IMR-90 (cell line): ENCODE results near the gene ARHGEF39. TPM values are rescaled to one million over a fixed set of nuclear protein-coding genes. Genes with fewer than 3 reads are reported as not detected.

Experiments used
- ATAC-seq: fragments of 200-7000 bp; cut with Tn5 transposase; 2 replicates; pipeline ENCODE4 v1.9.1; 2020; ENCODE audit warnings: low read depth, mild to moderate bottlenecking, moderate library complexity
- BruUV-seq: library from RNA; stranded (reverse); fragments of 400-500 nt; replicated peaks from 2 replicates; lab custom pipeline; 2021; lab: Mats Ljungman, UMichigan
- CTCF ChIA-PET: fragments of 300-600 bp; formaldehyde crosslinking; extraction: SDS; loops from one replicate; lab custom pipeline; 2021; ENCODE audit warnings: antibody characterized with exemption; lab: Yijun Ruan, JAX
- POLR2A ChIA-PET: fragments of 300-600 bp; sonication (Branson Sonifier 250); formaldehyde crosslinking; loops from one replicate; lab custom pipeline; 2022; ENCODE audit warnings: antibody characterized with exemption; ENCODE audit not compliant: unreplicated experiment; lab: Charles Lee
- DNase-seq: peaks from one replicate; pipeline ENCODE4 v3.0.0; 2013
- H2AFZ ChIP-seq: replicated peaks from 2 replicates; pipeline ENCODE3; 2013; ENCODE audit warnings: low read length, mild to moderate bottlenecking; ENCODE audit not compliant: poor library complexity
- H2AK5ac ChIP-seq: 2 replicates; pipeline ENCODE4 v1.6.1; 2013; ENCODE audit warnings: low read depth, low read length, inconsistent platforms
- H2AK9ac ChIP-seq: replicated peaks from 2 replicates; pipeline ENCODE3; 2013; ENCODE audit warnings: mild to moderate bottlenecking, low read depth, low read length, moderate library complexity; ENCODE audit not compliant: poor library complexity
- H2BK120ac ChIP-seq: 2 replicates; pipeline ENCODE4 v1.6.1; 2013; ENCODE audit warnings: low read depth, low read length, inconsistent platforms
- H2BK15ac ChIP-seq: 3 replicates; pipeline ENCODE4 v1.6.1; 2013; ENCODE audit warnings: low read depth, low read length, inconsistent platforms
- H2BK20ac ChIP-seq: 2 replicates; pipeline ENCODE4 v1.6.1; 2013; ENCODE audit warnings: low read depth, mild to moderate bottlenecking, inconsistent platforms, low read length, moderate library complexity
- H2BK5ac ChIP-seq: 2 replicates; pipeline ENCODE4 v1.6.1; 2013; ENCODE audit warnings: mild to moderate bottlenecking, low read depth, low read length, inconsistent platforms; ENCODE audit not compliant: poor library complexity, severe bottlenecking
- H3K14ac ChIP-seq: replicated peaks from 2 replicates; pipeline ENCODE4 v1.6.1; 2013; ENCODE audit warnings: low read depth, low read length, inconsistent platforms
- H3K18ac ChIP-seq: 2 replicates; pipeline ENCODE4 v1.6.1; 2013; ENCODE audit warnings: low read depth, low read length, control low read depth
- H3K23ac ChIP-seq: 2 replicates; pipeline ENCODE4 v1.6.1; 2013; ENCODE audit warnings: low read depth, low read length, inconsistent platforms
- H3K27ac ChIP-seq: 2 replicates; pipeline ENCODE4 v1.5.1; 2013; ENCODE audit warnings: mild to moderate bottlenecking, control low read depth, low read length; ENCODE audit not compliant: insufficient read depth
- H3K27me3 ChIP-seq: 2 replicates; pipeline ENCODE4 v1.6.1; 2013; ENCODE audit warnings: low read length; ENCODE audit not compliant: control insufficient read depth, insufficient read depth
- H3K36me3 ChIP-seq: 2 replicates; pipeline ENCODE4 v1.6.1; 2013; ENCODE audit warnings: low read length, mixed read lengths; ENCODE audit not compliant: control insufficient read depth, insufficient read depth
- H3K4ac ChIP-seq: 2 replicates; pipeline ENCODE4 v1.6.1; 2013; ENCODE audit warnings: low read depth, low read length, inconsistent platforms
- H3K4me1 ChIP-seq: 2 replicates; pipeline ENCODE4 v1.6.1; 2013; ENCODE audit warnings: low read length, mixed read lengths; ENCODE audit not compliant: control insufficient read depth, insufficient read depth
- H3K4me2 ChIP-seq: 2 replicates; pipeline ENCODE4 v1.6.1; 2013; ENCODE audit warnings: low read depth, mild to moderate bottlenecking, control low read depth, low read length, moderate library complexity
- H3K4me3 ChIP-seq: 2 replicates; pipeline ENCODE4 v1.5.1; 2013; ENCODE audit warnings: low read depth, mild to moderate bottlenecking, control low read depth, low read length, moderate library complexity; ENCODE audit not compliant: insufficient read depth
- H3K56ac ChIP-seq: 2 replicates; pipeline ENCODE4 v1.6.1; 2013; ENCODE audit warnings: low read length, inconsistent platforms; ENCODE audit not compliant: insufficient read depth; ENCODE audit errors: extremely low read depth
- H3K79me1 ChIP-seq, 2 experiments: 2 replicates each; pipeline ENCODE4 v1.6.1; 2013; ENCODE audit warnings: low read length in 2 of 2, inconsistent platforms in 1 of 2, low read depth in 1 of 2
- H3K9ac ChIP-seq: 2 replicates; pipeline ENCODE4 v1.6.1; 2013; ENCODE audit warnings: low read depth, low read length, control low read depth
- H3K9me1 ChIP-seq: 2 replicates; pipeline ENCODE4 v1.6.1; 2013; ENCODE audit warnings: low read length, inconsistent platforms; ENCODE audit not compliant: insufficient read depth
- H3K9me3 ChIP-seq: 2 replicates; pipeline ENCODE4 v1.6.1; 2013; ENCODE audit warnings: low read length; ENCODE audit not compliant: control insufficient read depth, insufficient read depth
- H4K20me1 ChIP-seq: 2 replicates; pipeline ENCODE4 v1.6.1; 2013; ENCODE audit warnings: low read length, inconsistent platforms; ENCODE audit not compliant: insufficient read depth
- H4K5ac ChIP-seq: 2 replicates; pipeline ENCODE4 v1.6.1; 2013; ENCODE audit warnings: mild to moderate bottlenecking, low read depth, low read length, control low read depth
- H4K8ac ChIP-seq, 2 experiments: 2 replicates each; pipeline ENCODE4 v1.6.1; 2013; ENCODE audit warnings: low read depth in 2 of 2, low read length in 2 of 2, control low read depth in 1 of 2, inconsistent platforms in 1 of 2
- H4K91ac ChIP-seq: 2 replicates; pipeline ENCODE4 v1.6.1; 2013; ENCODE audit warnings: low read depth, low read length, inconsistent platforms; ENCODE audit not compliant: insufficient read depth
- CEBPB ChIP-seq: IDR thresholded peaks from 2 replicates; pipeline ENCODE4 v1.6.1; 2012; ENCODE audit warnings: low read depth, low read length, improper control_type of control experiment
- CHD1 ChIP-seq: IDR thresholded peaks from 2 replicates; pipeline ENCODE4 v1.6.1; 2012; ENCODE audit warnings: low read depth, low read length, improper control_type of control experiment
- MAFK ChIP-seq: IDR thresholded peaks from 2 replicates; pipeline ENCODE4 v1.6.1; 2012; ENCODE audit warnings: low read depth, low read length, improper control_type of control experiment
- MAZ ChIP-seq: IDR thresholded peaks from 2 replicates; pipeline ENCODE4 v1.6.1; 2012; ENCODE audit warnings: low read depth, mild to moderate bottlenecking, low read length, improper control_type of control experiment, moderate library complexity, borderline replicate concordance
- MXI1 ChIP-seq: IDR thresholded peaks from 2 replicates; pipeline ENCODE4 v1.6.1; 2012; ENCODE audit warnings: low read depth, mild to moderate bottlenecking, low read length, moderate library complexity, borderline replicate concordance
- NFE2L2 ChIP-seq: fragments of 150-350 bp; IDR thresholded peaks from 2 replicates; pipeline ENCODE4 v1.6.1; 2016; ENCODE audit warnings: low read depth, mild to moderate bottlenecking, low read length
- POLR2A ChIP-seq: IDR thresholded peaks from 2 replicates; pipeline ENCODE4 v1.6.1; 2012; ENCODE audit warnings: mild to moderate bottlenecking, low read depth, low read length
- RAD21 ChIP-seq: IDR thresholded peaks from 2 replicates; pipeline ENCODE4 v1.6.1; 2012; ENCODE audit warnings: low read length, improper control_type of control experiment
- RCOR1 ChIP-seq: IDR thresholded peaks from 2 replicates; pipeline ENCODE4 v1.6.1; 2012; ENCODE audit warnings: mild to moderate bottlenecking, low read length, improper control_type of control experiment; ENCODE audit not compliant: insufficient replicate concordance
- SMC3 ChIP-seq: fragments of 150-350 bp; IDR thresholded peaks from 2 replicates; pipeline ENCODE4 v1.6.1; 2016; ENCODE audit warnings: low read depth, mild to moderate bottlenecking, antibody characterized with exemption, low read length, moderate library complexity
- WGBS, 2 experiments: methylation state at CpG; one replicate each; pipeline versions ENCODE4 v1.1.5 to v1.1.7; 2013; ENCODE audit warnings: missing lambda C conversion rate in 2 of 2; ENCODE audit not compliant: insufficient read length in 1 of 2; ENCODE audit errors: extremely low coverage in 2 of 2; 5-methylcytosine and 5-hydroxymethylcytosine counted together
- dilution Hi-C: fragments of 300-500 bp; cut with HindIII; formaldehyde crosslinking; loops from one replicate; pipeline ENCODE4 v1.14.3; 2018; ENCODE audit warnings: low sequenced_read_pairs; ENCODE audit not compliant: unreplicated experiment
- in situ Hi-C: fragments of 300-500 bp; cut with MboI; formaldehyde crosslinking; loops from 3 replicates; pipeline ENCODE4 v1.14.3; 2019; ENCODE audit warnings: low sequenced_read_pairs, inconsistent platforms, mixed read lengths
- intact Hi-C: fragments of 100-400 bp; cut with micrococcal nuclease; formaldehyde crosslinking; loops from 2 replicates; pipeline ENCODE4 v1.10.0; 2022
- polyA plus RNA-seq, 3 experiments: library from polyadenylated mRNA; depleted of rRNA; stranded (reverse); fragments of >200 nt; gene quantifications; 2 replicates each; pipeline ENCODE4 v1.2.3, GENCODE V29; 2012; ENCODE audit warnings: low replicate concordance in 1 of 3
- total RNA-seq: library from RNA; depleted of rRNA; stranded (reverse); fragments of >200 nt; gene quantifications from 2 replicates; pipeline ENCODE4 v1.2.3, GENCODE V29; 2012
- TF ChIP-seq, protein P1 (sequence below): conservative IDR thresholded peaks from 2 replicates; pipeline ENCODE4 v1.5.1; 2012; ENCODE audit warnings: mild to moderate bottlenecking, low read depth, low read length, improper control_type of control experiment

The ARHGEF39 gene
- total and polyA plus RNA-seq, 2 of the 4 experiments (the other 2 are of a cell fraction) = 2.5 to 2.8 TPM

GRCh38 chr9:35646533-35647265, 18.3 kb downstream of the ARHGEF39 start:
- H3K79me1 ChIP-seq = 0 out of 4 replicates have a peak, but pooled peaks cover 0 to 4% of the 10 kb centered on the region in 2 experiments
- peak overlapping the region; percentile 96 for H3K14ac ChIP-seq
- peak overlapping the region; percentile 88 to 97 for H4K8ac ChIP-seq
- CTCF ChIA-PET = interaction anchor here (0.6 to 2.6 kb wide), 9 partner anchors 11 to 261 kb away, joined by 3 to 19 read pairs (median 3); partner anchors contain the start of genes CCDC107 and RMRP
- H2AK9ac ChIP-seq = peak overlapping the region; percentile 87
- peak overlapping the region; percentile 43 for H3K18ac ChIP-seq
- TF ChIP-seq NFE2L2 (0 out of 2 replicates have a peak, but pooled peaks have one; percentile 1), MAFK (no peak), CHD1 (no peak), RAD21 (peak; percentile 83), RCOR1 (no peak), CEBPB (no peak), MAZ (peak; percentile 64; the same call in 1 of the 2 replicates), SMC3 (peak; percentile 49), MXI1 (peak; percentile 35; the same call in 1 of the 2 replicates), POLR2A (peak; percentile 48; the same call in 1 of the 2 replicates)
- TF ChIP-seq, protein P1, sequence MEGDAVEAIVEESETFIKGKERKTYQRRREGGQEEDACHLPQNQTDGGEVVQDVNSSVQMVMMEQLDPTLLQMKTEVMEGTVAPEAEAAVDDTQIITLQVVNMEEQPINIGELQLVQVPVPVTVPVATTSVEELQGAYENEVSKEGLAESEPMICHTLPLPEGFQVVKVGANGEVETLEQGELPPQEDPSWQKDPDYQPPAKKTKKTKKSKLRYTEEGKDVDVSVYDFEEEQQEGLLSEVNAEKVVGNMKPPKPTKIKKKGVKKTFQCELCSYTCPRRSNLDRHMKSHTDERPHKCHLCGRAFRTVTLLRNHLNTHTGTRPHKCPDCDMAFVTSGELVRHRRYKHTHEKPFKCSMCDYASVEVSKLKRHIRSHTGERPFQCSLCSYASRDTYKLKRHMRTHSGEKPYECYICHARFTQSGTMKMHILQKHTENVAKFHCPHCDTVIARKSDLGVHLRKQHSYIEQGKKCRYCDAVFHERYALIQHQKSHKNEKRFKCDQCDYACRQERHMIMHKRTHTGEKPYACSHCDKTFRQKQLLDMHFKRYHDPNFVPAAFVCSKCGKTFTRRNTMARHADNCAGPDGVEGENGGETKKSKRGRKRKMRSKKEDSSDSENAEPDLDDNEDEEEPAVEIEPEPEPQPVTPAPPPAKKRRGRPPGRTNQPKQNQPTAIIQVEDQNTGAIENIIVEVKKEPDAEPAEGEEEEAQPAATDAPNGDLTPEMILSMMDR = peak; percentile 98
- ATAC-seq (peak; percentile 99), DNase-seq (peak; percentile 82)
- H3K27ac ChIP-seq = peak overlapping the region; percentile 61
- peak overlapping the region; percentile 87 for H3K4ac ChIP-seq
- H2AK5ac ChIP-seq = peak overlapping the region; percentile 43; the same call in 1 of the 2 replicates
- BruUV-seq = no TSS peak
- 0% methylated on average over 31 of the region's 58 CpGs; no CpG with 5 or more reads in 1 of the 2 experiments for WGBS, 2 experiments
- H3K9me3 ChIP-seq = no peaks in the 10 kb centered on the region
- peak overlapping the region; percentile 54 for H3K4me3 ChIP-seq
- intact Hi-C loops (no loop called here), in situ Hi-C loops (no loop called here), dilution Hi-C loops (no loop called here)
- H2AFZ ChIP-seq = peak overlapping the region; percentile 97
- H2BK15ac ChIP-seq = peak overlapping the region; percentile 48; the same call in 1 of the 3 replicates
- H3K4me1 ChIP-seq = peaks cover 8% of the 10 kb centered on the region
- H2BK120ac ChIP-seq = peak overlapping the region; percentile 66
- H3K4me2 ChIP-seq = peak overlapping the region; percentile 82
- H4K5ac ChIP-seq = peak overlapping the region; percentile 71
- H3K36me3 ChIP-seq = no peaks in the 10 kb centered on the region
- H3K9me1 ChIP-seq = no peaks in the 10 kb centered on the region
- H4K20me1 ChIP-seq = no peaks in the 10 kb centered on the region
- POLR2A ChIA-PET = no interaction called here
- H4K91ac ChIP-seq = peak overlapping the region; percentile 81
- no peaks in the 10 kb centered on the region for H3K27me3 ChIP-seq
- 0 out of 2 replicates have a peak overlapping the region, but pooled peaks have one; percentile 42 for H2BK20ac ChIP-seq
- peak overlapping the region; percentile 73 for H3K9ac ChIP-seq
- H3K23ac ChIP-seq = peak overlapping the region; percentile 91
- peak overlapping the region; percentile 61 for H2BK5ac ChIP-seq
- 0 out of 2 replicates have a peak overlapping the region, but pooled peaks have one; percentile 45 for H3K56ac ChIP-seq
